Kidney glomerular epithelial cell (primary cell): ENCODE results near the gene ARHGAP15.

Experiments
- DNase-seq: peaks from one replicate; lab custom pipeline; 2025; lab: John Stamatoyannopoulos, UW

ARHGAP15 gene

DNA sequence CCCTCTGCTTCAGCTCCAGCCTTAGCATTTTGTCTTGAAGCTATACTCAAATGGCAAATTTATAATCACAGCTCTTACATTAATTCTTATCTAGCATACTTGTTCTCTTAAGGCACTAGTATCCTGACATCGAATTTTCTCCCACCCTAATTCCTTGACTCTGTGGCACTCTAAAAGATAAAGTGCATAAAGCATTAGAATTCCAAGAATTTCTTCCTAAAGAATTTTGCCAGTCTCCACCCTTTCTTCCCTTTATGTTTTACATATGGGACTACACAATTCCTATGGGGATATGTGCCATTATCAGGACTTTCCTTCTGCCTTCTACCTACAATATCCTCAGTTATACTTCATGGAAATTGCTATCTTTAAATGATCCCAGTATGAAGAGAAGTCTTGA is 560.3 kb downstream of the ARHGAP15 start:
- no peak for DNase-seq

DNA sequence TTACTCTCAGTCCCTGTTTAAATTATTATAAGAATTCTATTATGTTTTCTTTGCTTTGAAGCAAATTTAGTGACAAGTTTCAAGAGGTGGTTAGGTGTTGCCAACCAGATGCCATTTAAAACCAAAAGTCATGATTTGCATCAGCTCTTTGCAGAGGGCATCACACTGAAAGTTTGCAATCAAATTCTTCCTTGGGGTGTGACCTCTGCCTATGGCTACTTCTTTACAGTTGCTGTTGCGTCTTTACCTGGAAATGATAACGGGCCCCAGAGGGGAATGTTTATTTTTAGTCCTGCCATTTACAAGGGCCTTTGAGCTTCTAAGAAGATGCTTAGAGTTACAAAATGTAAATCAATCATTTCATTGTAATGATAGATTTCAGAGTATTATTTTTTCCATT is 561.0 kb downstream of the ARHGAP15 start:
- no peak for DNase-seq

DNA sequence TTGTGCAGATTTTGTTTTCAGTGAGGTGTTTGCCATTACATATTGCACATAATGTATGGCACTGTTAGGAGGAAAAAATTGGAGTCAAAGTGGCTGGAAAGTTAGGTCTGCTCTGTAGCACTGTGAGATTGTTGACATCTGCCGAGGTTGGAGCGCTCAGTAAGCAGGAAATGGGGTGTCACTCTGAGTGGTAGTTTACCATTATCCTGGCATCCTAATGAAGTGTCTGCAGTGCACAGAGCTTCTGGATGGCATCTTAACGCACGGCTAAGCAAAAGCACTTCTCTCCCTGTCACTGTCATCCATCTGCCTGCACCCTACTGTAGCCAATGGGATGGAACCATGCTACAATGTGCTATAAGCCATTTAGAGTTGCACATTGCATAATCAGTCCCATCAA is 561.9 kb downstream of the ARHGAP15 start:
- DNase-seq, result no peak

DNA sequence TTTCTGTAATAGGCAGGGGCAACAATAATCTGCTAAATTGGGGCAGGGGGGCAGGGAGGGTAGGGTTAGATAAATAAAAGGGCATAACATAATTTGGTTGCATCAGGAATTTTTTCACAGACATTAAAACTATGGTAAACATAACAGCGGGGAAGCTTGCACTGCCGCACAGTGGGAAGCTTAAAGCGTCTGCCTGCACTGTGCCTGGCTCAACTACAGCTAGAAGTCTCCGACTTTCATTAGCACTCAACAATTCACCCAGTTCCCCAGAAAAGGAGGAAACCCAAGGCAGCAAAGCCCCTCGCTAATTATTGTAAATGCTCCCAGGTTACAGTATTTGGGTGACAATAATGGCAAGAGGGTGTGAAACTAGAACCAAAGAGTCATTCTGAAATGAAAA is 562.9 kb downstream of the ARHGAP15 start:
- no peak for DNase-seq

DNA sequence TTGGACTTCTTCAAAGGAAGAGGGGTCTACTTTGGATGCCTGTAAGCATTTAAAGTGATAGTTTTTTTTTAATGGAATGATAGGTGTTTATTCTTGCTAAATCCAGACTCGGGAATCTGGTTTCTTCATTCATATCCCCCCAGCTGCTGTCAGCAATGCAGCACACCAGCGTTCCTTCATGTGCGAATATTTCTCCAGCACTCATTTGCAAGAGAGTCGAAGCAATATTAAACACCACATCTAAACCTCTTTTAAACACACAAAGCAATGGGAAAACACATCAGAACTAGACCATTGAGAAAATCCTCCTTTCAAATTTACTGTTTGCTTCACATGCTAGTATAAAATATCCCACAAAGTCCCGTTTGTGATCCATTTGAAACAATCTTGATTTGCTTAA is 563.7 kb downstream of the ARHGAP15 start:
- DNase-seq, result no peak

DNA sequence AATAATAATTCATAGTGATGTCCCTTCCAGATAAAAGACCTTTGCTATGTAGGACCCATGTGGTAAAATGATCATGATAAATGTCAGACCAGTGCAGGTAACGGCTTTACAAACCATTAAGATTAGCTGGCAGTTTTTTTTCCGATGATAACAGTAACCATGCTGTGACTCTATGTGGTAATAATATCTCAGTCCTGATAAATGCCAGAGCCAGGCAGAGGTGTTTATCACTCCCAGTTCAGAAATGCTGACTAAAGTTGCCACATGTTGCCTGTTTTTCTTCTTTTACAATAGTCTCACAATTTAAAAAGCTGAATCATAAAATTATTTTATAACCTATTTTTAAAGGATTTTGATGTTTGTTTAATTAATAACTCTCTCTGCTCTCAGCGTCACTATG is 565.1 kb downstream of the ARHGAP15 start:
- no peak for DNase-seq

DNA sequence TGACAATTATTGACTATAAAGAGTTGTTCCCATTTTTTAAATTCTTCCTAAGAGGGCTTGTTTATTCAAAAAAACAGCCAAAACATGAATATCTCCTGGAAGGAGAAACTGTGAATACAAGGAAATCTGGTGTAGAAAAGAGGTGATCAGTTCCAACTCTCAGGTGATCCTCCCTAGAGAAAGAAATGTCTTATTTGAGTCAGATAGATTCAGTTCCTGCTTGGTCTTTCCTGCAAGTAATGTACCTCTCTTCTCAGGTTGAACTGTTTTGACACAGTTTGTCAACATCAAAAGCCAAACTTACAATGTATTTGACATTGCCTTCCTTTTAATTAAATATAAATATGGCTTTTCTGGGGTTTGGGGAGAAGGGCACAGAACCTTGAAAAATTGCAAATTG is 567.4 kb downstream of the ARHGAP15 start:
- no peak for DNase-seq

DNA sequence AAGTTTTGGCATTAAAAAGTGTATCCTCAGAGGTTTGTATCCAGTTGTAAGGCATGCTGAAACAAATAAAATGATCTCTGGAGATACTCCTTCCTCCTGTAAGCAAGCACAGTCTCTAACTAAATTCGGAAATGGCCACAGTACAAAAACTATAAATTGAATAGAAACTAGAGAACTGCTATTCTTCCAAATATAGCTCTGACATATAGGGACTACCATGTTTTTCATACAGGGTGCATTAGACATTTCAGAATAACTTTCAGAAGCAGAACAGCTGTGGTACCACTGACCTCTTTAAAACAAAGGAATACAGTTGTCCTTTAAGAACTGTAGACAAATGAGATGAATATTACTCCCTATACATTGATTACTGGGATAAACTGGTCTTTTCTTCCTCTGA is 568.5 kb downstream of the ARHGAP15 start:
- no peak for DNase-seq

DNA sequence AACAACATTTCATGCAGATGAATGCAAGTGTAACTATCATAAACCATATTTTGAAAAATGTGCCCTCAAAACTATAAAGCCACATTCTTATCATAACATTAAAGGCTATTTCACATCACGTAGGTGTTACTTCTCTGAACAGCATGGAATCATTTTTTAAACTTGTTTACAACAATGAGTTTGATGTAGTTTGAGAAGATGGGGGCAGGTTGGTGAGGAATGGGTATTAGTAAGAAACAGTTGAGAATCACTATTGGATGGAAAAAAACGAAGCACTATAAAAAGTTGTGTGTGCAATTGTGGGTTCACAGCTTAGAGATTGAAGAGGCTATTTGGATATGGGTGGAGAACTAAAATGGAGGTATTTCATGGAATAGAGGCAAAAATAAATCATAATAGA is 569.1 kb downstream of the ARHGAP15 start:
- no peak for DNase-seq

DNA sequence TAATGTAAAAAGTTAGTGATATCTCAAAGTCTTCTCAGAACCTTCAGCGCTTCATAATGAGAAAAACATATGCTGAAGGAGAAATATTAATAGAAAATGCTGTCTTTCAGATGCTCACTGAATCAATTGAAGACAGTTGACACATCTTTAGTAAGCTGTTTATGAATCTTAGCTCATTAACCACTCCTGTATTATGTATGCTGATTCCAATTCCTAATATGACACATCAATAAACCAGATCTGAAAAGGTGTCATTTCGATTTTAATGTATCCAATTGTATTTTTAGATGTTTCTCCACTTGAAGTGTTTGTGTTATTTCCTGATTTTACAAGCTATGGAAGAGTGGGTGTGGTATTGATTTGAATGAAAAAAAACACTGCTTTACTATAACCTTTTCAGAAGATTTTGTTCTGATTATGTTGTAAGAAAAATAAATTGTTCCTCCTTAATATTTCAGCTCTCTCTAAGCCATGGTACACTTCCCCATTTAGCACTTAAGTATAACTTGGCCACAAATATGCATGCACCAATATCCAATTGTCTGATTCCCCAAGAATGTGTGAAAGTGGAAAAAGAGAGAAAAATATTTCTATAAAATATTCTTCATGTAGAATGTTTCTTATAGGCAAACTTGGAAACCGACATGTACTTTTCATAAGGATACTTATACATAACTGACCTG is 569.8 kb downstream of the ARHGAP15 start:
- DNase-seq, result no peak

DNA sequence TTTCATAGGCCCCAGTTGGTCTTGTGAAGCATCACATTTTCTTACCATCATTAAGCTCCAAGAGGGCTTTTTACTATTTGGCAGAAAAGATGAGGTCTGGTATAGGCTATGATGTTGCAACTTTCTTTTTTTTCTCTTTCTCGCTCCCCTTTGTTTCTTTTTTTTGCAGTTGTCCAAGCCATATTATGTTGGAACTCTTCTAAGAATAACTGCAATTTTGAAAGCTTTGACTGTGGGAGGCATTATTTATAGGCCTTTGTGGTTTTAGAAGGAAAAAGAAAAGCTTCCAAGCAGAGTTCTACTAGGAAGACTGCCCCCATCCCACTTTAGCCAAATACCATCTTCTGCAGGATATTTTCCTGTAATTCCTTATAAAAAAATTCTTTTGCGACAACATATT is 571.6 kb downstream of the ARHGAP15 start:
- no peak for DNase-seq

DNA sequence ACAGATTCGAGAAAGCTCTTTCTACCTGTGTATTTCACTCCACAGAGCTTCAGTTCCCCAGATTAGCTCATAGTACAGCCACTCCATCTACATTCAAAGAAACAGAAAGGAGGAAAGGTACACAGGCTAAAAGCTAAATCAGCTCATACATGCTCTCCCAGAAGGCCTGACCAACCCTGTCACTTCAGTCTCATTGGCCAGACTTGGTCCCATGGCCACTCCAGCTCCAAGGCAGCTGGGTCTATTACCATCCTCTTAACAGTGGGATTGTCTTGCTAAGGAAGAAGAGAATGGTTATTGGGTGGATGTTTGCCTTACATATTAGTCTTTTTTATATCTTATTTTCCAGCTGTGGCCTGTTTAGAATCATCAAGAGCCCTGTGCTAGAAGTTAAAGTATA is 572.6 kb downstream of the ARHGAP15 start:
- no peak for DNase-seq

DNA sequence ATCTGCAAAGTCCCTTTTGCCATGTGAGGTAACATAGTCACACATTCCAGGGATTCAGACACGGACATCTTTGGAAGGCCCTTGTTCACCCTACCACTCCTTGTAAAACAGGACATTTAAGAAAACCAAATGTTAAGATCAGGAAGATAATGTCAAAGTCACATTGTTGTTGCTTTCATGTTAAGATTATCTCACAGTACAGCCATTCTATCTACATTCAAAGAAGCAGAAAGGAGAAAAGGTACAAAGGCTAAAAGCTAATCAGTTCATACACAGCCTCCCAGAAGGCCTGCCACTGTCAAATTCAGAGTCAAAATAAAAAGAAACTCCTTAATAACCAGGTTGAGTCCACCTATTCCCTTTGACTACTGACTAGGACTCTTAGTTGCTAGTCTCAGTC is 573.7 kb downstream of the ARHGAP15 start:
- no peak for DNase-seq

DNA sequence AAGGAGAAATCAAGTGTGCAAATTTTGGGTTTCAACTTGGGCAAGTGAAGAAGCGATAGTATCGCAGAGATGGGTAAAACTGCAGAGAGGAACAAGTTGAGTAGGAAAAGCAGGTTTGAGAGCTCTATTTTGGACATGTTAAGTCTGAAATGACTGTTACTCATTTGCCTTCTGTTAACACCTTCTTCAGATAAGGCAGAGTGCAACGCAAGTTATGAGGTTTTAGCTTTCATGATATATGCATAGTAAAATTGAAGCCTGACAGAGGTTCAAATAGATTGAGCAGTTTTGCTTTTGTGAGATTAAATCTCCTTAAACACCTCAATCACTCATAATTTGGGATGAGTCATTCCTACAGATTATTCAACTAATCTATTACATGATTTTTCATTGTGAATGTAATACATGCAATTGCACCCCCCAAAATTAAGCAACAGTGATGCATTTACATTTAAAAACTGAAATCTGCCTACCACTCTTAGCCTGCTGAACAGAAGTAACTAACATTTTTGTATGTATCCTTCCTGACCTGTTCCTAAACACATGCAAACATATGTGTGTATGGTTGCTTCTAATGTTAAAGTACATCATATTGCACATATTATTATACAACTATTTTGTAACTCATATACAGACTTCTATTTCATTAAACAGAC is 575.4 kb downstream of the ARHGAP15 start:
- DNase-seq, result no peak

DNA sequence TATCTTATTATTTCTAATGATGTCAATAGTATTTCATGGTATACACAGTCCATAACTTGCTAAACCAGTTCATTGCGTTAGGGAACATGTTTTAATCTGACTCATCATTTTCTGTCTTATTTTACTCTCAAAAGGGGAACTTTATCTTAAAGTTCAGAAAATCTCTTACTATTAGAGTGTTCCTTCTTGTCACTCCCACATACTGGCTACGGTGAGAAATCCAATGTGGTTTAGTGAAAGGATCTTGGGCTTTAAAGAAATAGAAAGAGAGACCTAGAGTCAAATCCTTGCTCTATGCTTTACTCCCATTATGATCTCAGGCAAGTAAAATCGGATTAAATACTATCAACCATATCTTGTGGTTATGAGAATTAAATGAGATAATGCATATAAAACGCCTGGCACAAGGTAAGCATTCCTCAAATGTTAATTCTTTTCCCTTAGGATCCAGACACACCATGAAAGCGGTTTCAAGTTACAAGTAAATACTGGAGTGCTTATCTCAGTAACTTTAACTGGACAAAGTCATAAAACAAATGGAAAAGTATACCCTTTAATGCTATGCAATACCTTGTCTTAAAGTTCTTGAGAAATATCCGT is 576.0 kb downstream of the ARHGAP15 start:
- DNase-seq, result no peak

DNA sequence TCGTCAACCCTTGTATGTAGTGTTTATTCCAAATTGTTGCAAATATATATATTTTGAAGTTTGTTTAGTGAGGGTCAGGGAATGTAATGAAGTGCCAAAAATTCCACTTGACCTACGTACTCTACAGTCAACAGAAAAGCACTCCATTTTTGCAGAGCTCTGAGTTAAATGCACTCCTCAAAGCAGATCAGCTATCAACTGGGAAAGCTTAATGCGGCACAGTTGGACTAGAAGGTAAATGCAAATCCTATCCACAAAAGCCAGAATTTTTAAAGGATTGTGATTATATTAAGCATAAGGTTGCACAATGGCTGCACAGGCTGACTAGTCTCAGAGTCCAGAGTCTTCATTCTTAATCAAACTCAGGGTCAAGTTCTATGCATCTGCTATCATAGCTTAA is 577.1 kb downstream of the ARHGAP15 start:
- DNase-seq, result no peak

DNA sequence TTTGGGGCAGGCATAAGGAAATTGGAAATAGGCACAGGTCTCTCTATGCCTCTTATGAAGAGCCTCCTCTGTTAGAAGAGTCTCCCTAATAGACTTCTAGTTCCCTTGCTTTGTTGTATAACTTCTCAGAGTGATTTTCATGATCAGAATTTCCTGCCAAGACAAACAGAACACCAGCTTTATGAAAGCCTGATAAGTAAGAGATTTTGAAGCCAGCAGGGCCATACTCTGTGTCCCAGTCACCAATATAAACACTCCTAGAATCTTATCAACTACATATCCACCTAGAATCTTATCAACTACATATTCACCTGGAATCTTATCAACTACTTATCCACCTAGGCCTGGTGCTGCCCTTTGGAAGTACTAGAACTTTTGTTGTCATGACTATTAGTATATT is 579.5 kb downstream of the ARHGAP15 start:
- DNase-seq, result no peak

DNA sequence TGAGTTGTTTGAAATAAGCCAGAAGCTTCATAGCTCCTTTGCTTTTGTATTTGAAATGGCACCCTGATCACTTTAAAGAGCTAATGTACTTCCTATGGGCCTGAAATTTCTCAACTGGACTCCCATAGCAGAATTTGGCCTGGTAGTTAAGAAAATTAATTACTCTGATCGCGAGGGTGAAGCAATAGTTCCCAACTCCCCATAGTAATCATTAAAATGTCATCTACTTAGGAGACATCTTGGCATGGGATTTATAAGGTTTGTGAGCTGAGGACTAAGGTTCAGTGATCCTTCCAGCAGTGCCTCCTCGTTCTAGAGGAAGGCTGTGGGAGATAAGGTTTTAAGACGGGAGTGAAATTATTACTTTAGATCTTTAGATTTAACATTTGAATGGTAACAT is 581.0 kb downstream of the ARHGAP15 start:
- DNase-seq, result no peak

DNA sequence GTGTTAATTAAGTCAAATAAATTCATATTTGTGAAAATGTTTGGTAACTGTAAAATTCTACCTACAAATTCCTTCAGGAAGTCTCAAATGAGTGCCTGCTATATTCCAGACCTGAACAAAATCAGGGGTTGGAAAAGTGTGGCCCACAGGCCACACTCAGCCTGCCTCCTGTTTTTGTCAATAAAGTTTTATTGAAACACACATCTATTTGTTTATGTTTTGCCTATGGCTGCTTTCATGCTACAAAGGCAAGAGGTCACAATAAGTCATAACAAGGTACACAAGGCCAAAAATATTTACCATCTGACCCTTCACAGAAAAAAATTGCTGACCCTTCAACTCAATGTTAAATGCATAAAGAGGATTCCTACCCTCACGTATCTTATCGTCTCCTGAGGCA is 581.7 kb downstream of the ARHGAP15 start:
- DNase-seq, result no peak

DNA sequence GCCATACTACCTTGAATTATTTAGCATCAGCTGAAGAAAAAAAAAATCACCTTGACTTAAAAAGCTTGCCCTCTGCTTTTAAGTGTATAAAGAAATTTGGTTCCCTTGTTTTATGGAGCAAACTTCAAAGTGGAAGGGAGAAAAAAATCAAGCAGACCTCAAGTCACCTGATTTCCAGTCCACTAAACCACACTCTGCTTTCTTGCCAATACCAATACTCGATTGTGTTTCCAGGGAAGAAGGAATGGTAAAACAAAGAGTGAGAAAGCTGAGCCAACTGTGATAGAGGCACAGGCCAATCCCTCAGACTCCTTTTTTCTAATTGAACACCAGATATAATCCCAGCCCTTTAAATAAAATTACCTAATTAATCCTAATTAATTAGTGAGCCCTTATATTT is 587.3 kb downstream of the ARHGAP15 start:
- DNase-seq, result no peak

DNA sequence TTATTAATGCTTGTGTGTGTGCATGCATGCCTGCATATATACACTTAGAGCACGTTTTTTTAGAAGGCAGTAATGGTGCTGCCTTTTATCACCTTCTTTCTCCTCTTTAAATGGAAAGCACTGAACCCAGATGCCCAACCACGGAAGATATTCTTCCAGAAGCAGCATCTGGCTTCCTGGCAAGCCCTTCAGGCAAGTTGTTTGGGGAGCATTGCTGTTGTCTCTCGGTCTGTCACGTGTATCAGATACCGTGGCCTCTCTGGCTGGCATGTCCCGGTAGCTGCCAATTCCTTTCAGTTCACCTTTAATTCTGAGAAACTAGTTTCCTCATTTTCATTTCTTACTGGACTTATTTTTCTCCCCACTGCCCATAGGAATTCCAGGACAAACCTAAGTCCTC is 587.8 kb downstream of the ARHGAP15 start:
- DNase-seq, result no peak

DNA sequence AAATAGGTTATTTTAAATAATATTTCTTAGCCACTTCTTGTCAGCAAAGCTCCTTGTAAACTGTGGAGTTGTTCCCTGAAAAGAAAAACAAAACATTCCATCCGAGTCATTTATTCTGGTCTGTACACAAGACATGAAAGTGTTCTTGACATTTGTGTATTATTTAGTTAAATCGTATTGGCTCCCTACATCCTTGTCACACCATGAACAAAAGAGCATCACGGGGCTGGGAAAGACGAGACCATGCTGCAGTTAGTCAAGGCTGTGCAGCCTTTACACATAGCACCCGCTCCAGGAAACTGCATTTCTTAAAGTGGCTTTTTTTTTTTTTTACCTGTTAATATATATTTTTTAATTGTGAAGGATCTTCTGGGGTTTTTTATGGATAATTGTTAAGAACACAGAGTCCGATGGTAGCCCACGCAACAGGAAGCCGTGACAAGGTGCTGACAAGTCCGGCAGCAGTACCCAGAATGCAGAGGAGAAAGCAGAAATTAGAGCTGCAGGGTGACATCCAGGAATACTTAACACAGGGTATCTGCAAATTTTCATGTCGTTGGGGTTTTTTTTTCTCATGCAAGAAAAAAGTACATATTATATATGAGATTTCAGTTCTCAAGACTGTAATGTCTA is 588.4 kb downstream of the ARHGAP15 start:
- no peak for DNase-seq

DNA sequence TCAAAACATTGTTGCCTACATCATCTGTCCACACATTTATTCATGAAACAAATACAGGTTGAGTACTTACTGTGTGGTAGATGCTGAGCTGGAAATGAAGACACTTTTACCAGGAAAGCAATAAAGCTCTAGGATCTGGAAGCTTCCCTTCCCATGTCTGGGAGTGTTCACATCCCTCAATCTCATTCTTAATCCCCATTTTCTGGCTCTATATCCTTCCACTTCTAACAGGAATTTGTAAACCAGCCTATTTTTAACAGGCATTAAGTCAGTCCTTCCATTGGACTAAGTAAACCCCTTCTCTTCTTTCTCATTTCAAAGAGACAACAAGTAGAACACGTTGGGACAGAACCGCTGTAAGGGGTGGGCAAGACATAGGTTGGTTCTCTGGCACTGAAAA is 589.5 kb downstream of the ARHGAP15 start:
- no peak for DNase-seq
